Gastroesophageal sphincter (tissue), 4 donors: ENCODE results near the gene RNU1-1. TPM values are rescaled to one million over a fixed set of nuclear protein-coding genes. Genes with fewer than 3 reads are reported as not detected.
"Not testable (repeated sequence)": the region's sequence is repeated elsewhere in the genome, so short reads cannot be mapped to it uniquely, and the experiment has no call there.

Experiments
- ATAC-seq: fragments of 150-250 bp; one replicate; pipeline ENCODE4 v1.9.1; 2016; ENCODE audit warnings: mild to moderate bottlenecking, moderate library complexity
- H3K27ac ChIP-seq, 4 donors: fragments of 200-600 bp; sonication (generic) in 3 of 4; 1 replicate in 3 of 4; 2 replicates in 1 of 4; pipeline ENCODE4 v1.5.1; 2016 to 2019
- H3K27me3 ChIP-seq: fragments of 200-600 bp; sonication (generic); one replicate; pipeline ENCODE4 v1.5.1; 2019
- H3K36me3 ChIP-seq, 2 donors: fragments of 200-600 bp; sonication (generic); one replicate each; pipeline ENCODE4 v1.5.1; 2019; ENCODE audit warnings: control low read depth in 1 of 2
- H3K4me1 ChIP-seq, 3 donors: fragments of 200-600 bp; sonication (generic); 1 replicate in 2 of 3; 2 replicates in 1 of 3; pipeline ENCODE4 v1.5.1; 2016 to 2019; ENCODE audit warnings: control low read depth in 2 of 3
- H3K4me3 ChIP-seq, 2 donors: fragments of 200-600 bp; sonication (generic); one replicate each; pipeline ENCODE4 v1.5.1; 2019; ENCODE audit warnings: mild to moderate bottlenecking in 1 of 2, moderate library complexity in 1 of 2
- H3K9me3 ChIP-seq, 3 donors: fragments of 200-600 bp; sonication (generic); one replicate each; pipeline ENCODE4 v1.5.1; 2017 to 2019; ENCODE audit warnings: control low read depth in 2 of 3
- EP300 ChIP-seq: sonication (generic); formaldehyde crosslinking; IDR thresholded peaks from one replicate; pipeline ENCODE4 v1.6.1; 2017; ENCODE audit warnings: antibody characterized with exemption, mild to moderate bottlenecking
- POLR2A ChIP-seq, 2 donors: fragments of 450-650 bp; IDR thresholded peaks; one replicate each; pipeline ENCODE4 v1.6.1; 2017; ENCODE audit warnings: antibody characterized with exemption in 2 of 2, mild to moderate bottlenecking in 2 of 2, moderate library complexity in 1 of 2
- POLR2AphosphoS5 ChIP-seq: sonication (generic); formaldehyde crosslinking; IDR thresholded peaks from one replicate; pipeline ENCODE4 v1.6.1; 2017; ENCODE audit warnings: antibody characterized with exemption
- WGBS, 2 donors: methylation state at CpG; one replicate each; pipeline ENCODE4 v1.1.5; 2018; ENCODE audit warnings: low coverage in 1 of 2; 5-methylcytosine and 5-hydroxymethylcytosine counted together
- total RNA-seq, 4 donors: library from RNA; depleted of rRNA; stranded (reverse); fragments of >200 nt; gene quantifications; one replicate each; pipeline ENCODE4 v1.1.0, GENCODE V29; 2016
- TF ChIP-seq, protein P1 (sequence below), 4 experiments: fragments of 200-600 bp in 2 of 4; fragments of 450-650 bp in 2 of 4; sonication (generic) in 1 of 4; IDR thresholded peaks; one replicate each; pipeline ENCODE4 v1.5.1; 2017 to 2019; ENCODE audit warnings: antibody characterized with exemption in 4 of 4, mild to moderate bottlenecking in 2 of 4, moderate library complexity in 2 of 4

RNU1-1 gene
- total RNA-seq, 4 donors from 2014 or later, result under 0.01 TPM; not detected in 1

- no peaks in the 10 kb centered on the region for H3K4me1 ChIP-seq
- peaks cover 0 to 99% of the 10 kb centered on the region in 2 donors for H3K36me3 ChIP-seq
- no peak for ATAC-seq
- TF ChIP-seq EP300 (no peak), POLR2AphosphoS5 (no peak), POLR2A (IDR thresholded peaks at IDR 0.05) (no peak)
- TF ChIP-seq, protein P1, sequence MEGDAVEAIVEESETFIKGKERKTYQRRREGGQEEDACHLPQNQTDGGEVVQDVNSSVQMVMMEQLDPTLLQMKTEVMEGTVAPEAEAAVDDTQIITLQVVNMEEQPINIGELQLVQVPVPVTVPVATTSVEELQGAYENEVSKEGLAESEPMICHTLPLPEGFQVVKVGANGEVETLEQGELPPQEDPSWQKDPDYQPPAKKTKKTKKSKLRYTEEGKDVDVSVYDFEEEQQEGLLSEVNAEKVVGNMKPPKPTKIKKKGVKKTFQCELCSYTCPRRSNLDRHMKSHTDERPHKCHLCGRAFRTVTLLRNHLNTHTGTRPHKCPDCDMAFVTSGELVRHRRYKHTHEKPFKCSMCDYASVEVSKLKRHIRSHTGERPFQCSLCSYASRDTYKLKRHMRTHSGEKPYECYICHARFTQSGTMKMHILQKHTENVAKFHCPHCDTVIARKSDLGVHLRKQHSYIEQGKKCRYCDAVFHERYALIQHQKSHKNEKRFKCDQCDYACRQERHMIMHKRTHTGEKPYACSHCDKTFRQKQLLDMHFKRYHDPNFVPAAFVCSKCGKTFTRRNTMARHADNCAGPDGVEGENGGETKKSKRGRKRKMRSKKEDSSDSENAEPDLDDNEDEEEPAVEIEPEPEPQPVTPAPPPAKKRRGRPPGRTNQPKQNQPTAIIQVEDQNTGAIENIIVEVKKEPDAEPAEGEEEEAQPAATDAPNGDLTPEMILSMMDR (IDR thresholded peaks at IDR 0.05), result no peak
- WGBS, 2 donors, result 90% methylated on average over 4 of the region's 12 CpGs; no CpG with 5 or more reads in 1 of the 2 donors
- H3K27me3 ChIP-seq, result no peaks in the 10 kb centered on the region
- H3K9me3 ChIP-seq, result no peaks in the 10 kb centered on the region
- no peak overlapping the region for H3K4me3 ChIP-seq
- H3K27ac ChIP-seq, result no peak overlapping the region
Measured at GRCh38 chr1:16478091-16478490, 36.0 kb downstream of the RNU1-1 start.

DNA sequence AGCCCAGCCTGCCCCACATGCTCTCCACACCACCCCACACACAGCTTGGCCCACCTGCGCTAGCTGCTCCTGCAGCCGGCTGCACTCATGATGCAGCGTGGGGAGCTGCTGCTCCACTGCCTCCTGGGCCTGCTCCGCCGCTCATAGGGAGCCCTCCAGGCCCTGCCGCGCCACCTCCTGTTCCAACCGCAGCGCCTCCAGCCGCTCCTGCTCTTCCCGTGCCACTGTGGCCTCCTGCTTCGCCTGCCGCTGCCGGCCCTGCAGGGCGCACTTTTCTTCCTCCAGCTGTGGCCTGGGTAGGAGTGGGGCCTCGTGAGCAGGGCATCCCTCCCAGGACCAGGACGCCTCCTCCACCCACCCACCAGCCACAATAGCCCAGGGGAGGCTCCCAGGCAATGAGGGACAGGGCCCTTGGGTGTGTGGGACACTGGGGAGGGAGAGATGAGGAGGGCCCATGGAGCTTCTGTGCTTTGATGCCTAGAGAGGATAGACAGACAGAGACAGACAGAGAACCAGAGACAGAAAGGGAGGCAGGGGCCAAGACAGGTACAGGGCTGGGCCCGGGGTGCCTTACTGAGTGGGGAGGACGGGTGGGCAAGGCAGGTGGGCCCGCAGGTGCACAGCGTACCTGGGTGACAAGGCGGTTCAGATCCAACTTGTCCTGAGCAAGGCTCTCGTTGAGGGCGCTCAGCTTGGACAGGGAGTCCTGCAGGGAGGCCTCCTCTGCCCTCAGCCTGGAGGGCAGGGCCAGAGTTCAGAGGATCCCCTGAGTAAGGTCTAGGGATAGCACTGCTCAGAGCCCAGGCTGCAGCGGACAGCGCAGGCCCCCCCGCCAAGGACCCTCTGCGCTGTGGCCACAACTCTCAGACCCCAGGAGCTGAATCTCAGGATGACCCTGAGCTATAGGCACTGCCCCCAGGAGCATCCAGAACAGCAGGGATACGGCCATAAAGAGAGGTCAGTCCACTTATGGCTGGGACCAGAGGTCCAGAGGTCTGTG, 38.0 kb downstream of the RNU1-1 start:
- peaks cover 0 to 88% of the 10 kb centered on the region in 2 donors for H3K36me3 ChIP-seq
- WGBS, 2 donors, result no CpG with 5 or more reads among the region's 29 CpGs
- not testable (repeated sequence) for ATAC-seq, H3K4me1 ChIP-seq, H3K27ac ChIP-seq, H3K4me3 ChIP-seq, H3K27me3 ChIP-seq, H3K9me3 ChIP-seq

DNA sequence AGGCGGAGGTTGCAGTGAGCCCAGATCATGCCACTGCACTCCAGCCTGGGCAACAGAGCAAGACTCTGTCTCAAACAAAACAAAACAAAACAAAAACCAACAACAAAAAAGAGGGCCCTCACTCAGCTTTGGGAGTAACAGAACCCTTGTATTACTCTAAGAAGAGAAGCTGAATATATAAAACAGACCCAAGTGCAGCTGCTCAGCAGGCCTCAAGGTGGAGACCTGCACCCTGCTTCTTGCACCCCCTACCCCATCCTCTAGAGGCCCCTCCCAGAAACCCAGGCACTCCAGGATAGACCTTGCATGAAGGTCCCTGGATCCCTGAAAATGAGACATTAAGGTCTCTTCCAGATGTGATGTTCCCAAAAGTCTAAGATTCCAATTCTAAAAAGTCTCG, 39.2 kb downstream of the RNU1-1 start:
- H3K4me3 ChIP-seq, H3K4me1 ChIP-seq, H3K27me3 ChIP-seq, H3K9me3 ChIP-seq, ATAC-seq, H3K27ac ChIP-seq: not testable (repeated sequence)
- H3K36me3 ChIP-seq, result peaks cover 0 to 76% of the 10 kb centered on the region in 2 donors
- 83 to 88% methylated on average over 1 to 2 of the region's 2 CpGs for WGBS, 2 donors

- TF ChIP-seq POLR2AphosphoS5, result no peak
- TF ChIP-seq EP300, result no peak
- TF ChIP-seq POLR2A (IDR thresholded peaks at IDR 0.05), result no peak
- TF ChIP-seq, protein P1 (IDR thresholded peaks at IDR 0.05), result no peak
- Histone ChIP-seq H3K4me1 (no peaks in the 10 kb centered on the region), H3K4me3 (no peak overlapping the region), H3K36me3 (peaks cover 0 to 70% of the 10 kb centered on the region in 2 donors), H3K27ac (no peak overlapping the region), H3K27me3 (no peaks in the 10 kb centered on the region), H3K9me3 (no peaks in the 10 kb centered on the region)
- WGBS, 2 donors, result 92 to 93% methylated on average over 3 to 4 of the region's 28 CpGs
- ATAC-seq, result no peak
Measured at GRCh38 chr1:16474166-16474800, 39.8 kb downstream of the RNU1-1 start.

- Histone ChIP-seq H3K4me1 (no peaks in the 10 kb centered on the region), H3K4me3 (no peak overlapping the region), H3K9me3 (no peaks in the 10 kb centered on the region), H3K36me3 (peaks cover 0 to 28% of the 10 kb centered on the region in 2 donors), H3K27me3 (no peaks in the 10 kb centered on the region), H3K27ac (no peak overlapping the region)
- no peak for TF ChIP-seq POLR2A (IDR thresholded peaks at IDR 0.05)
- no peak for TF ChIP-seq POLR2AphosphoS5
- no peak for TF ChIP-seq EP300
- TF ChIP-seq, protein P1 (IDR thresholded peaks at IDR 0.05), result no peak
- 64 to 81% methylated on average over 2 to 3 of the region's 3 CpGs for WGBS, 2 donors
- ATAC-seq, result no peak
Measured at GRCh38 chr1:16468558-16468957, 45.5 kb downstream of the RNU1-1 start.
